NOMO-1 (cell line): ENCODE results near the gene GLP1R.

Source experiments
- DNase-seq, 2 experiments: peaks; one replicate each; lab custom pipeline; 2025; ENCODE audit not compliant: unreplicated experiment in 2 of 2; lab: John Stamatoyannopoulos, UW

The GLP1R gene

GRCh38 chr6:39061588-39061987 is 13.0 kb downstream of the GLP1R start:
- DNase-seq, result no peak

DNA sequence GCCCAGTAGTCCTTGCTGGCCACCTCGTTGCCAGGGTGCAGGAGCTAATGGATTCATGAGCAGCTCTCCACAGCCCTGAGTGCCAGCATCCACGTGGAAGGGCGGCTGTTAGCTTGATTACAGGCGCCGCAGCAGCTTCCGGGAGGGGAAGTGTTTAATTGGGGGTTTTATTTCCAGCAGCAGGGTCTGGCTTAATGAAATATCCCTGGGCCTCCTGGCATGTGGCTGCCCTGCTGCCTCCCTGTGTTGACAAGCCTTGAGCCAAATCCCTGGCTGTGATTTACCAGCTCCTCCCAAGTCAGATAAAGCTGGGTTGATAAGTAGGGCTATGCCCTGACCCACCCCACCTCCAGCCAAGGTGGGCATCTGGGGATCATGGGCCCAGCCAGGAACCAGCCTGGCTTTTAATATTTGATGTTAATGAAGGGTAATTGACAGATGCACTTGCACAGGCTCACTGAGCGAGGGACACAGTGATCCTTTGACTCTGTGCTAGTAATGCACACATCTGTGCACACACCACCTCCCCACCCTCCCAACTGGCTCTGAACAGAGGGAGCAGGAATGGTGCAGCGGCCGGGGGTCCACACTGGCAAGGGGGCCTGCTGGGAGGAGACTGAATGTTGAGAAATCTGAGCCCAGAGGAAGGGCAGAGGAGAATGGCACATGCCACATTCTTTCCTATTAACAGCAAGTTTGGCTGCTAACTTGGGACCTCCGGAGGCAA is 13.6 kb downstream of the GLP1R start:
- DNase-seq, result no peak

DNA sequence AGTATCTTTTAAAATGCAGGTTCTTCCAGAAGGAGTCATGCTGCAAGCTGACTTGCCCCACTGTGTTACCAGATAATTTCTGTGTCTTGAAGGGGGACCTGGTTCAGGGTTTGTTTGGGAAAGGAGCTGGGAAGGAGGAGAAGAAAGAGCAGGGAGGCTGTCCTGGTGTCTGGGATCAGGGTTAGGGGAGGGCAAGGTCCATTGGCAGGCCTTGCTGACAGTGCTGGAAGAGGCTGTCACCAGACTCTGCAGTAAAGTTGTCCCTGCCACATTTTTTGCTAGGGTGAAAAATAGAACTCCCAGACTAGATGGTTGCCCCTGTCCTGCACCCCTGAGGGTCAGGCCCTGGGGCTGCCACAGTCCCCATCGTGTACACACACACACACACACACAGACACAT is 14.9 kb downstream of the GLP1R start:
- DNase-seq, result no peak

GRCh38 chr6:39065561-39065960 is 17.0 kb downstream of the GLP1R start:
- DNase-seq, result no peak

GRCh38 chr6:39068391-39068790 is 19.8 kb downstream of the GLP1R start:
- DNase-seq, result no peak

DNA sequence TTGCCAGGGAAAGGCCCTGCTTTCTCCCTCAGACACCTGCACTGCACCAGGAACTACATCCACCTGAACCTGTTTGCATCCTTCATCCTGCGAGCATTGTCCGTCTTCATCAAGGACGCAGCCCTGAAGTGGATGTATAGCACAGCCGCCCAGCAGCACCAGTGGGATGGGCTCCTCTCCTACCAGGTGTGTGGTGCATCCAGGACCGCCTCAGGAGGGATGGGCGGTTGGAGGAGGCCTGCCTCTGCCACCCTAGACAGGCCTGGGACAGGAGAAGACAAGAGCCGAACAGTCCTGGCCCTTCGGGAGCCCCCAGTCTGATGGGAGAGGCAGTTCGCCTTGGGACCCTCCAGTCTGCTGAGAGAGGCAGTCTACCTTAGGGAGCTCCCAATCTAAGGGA is 24.2 kb downstream of the GLP1R start:
- DNase-seq, result no peak

DNA sequence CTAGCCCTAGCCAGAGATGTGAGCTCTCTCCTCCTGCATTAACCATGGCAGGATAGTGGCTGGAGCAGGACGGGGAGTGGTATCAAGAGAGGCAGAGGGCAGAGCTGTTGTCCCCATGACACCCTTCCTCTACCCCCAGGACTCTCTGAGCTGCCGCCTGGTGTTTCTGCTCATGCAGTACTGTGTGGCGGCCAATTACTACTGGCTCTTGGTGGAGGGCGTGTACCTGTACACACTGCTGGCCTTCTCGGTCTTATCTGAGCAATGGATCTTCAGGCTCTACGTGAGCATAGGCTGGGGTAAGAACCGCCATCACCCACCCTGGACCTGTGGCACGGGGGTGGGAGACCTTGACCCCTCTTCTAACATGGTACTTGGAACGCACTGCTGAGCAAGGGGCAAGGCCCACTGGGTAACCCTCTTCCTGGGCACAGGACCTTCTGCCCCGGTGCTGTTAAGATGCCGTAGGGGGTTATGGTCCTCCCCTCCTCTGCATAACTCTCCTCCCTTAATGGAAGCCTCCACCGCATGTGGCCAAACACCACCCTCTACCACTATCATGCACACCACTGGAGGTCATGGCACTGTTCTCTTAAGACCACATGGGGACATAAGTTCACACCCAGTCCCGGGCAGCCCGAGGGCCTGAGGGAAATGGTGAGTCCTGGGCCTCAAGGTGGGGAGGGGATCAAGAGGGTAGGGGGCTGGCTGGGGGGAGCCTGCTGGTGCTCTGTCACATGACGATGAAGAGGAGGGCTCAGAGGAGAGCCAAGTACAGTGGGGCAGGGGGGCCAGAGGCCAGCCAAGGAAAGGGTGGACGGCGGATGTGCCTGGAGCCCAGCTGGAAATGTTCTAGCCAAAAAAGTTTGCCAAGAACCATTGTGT is 25.1 kb downstream of the GLP1R start:
- no peak for DNase-seq

- DNase-seq, result no peak
These were observed 25.9 kb downstream of the GLP1R start for GRCh38 chr6:39074486-39074885.

DNA sequence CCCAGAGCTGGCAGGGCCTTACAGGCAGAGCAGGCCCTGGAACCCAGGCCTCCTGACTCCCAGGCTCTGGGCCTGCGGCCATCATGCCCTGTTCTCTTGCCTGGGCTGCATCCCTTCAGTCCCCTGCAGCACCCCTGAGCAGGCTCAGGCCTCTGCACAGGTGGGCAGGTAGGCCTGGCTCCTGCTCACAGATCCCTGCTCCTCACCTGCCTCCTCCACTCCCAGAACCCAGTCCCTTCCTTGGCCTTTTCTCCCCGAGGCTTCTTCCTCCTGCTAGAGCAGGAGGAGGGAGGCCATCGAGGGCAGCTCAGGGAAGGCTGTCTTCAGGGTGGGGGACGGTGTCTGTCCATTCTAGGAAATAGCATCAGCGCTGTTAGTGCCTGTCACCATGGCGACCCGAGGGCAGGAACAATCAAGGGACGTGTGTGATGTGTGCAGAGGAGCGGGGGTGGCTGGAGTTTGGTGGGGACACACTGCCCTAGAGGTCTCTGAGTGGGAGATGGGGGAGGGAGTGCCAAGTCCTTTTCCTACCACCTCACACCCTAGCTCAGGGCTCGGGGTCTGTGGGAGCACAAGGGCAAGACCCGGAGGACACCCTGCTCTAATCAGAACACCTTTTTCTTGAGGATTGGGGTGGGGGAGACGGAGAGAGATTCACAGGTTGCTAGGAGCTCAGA is 26.6 kb downstream of the GLP1R start:
- no peak for DNase-seq

DNA sequence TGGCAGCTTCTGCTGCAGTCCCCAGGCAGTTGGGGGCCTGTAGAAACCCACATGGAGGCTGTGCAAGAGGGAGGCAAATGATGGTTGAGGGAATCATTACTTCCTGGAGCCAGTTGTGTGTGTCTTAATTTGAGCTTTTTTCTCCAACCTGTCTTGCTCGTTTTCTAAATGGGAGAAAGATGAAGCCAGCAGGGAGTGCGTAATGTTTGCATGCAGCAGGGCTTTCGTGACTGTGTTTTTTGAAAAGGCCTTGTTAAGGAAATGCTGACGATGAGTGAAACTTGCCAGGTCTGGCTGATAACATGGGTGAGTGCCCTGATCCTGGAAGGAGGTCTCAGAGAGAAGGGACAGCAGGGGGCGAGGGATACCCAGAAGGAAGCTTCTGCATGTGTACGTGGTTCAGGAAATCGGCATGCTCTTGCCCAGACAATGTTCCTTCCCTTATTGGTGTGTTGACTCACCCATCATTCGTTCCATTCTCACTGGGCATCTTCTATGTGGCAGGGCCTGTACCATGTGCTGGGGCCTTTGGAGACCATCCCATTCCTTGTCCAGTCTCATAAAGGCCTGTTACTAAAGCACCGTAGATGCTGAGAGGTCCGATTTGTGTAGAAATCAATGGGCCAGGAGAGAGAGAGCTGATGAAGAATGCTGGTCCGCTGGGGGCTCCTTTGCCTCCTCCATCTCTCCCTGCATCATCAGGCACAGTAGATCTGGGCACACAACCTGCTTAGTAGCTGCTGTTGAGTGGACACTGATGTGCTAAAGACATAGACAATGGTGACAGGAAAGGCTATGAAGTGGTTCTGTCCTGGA is 27.4 kb downstream of the GLP1R start:
- DNase-seq, result no peak

DNA sequence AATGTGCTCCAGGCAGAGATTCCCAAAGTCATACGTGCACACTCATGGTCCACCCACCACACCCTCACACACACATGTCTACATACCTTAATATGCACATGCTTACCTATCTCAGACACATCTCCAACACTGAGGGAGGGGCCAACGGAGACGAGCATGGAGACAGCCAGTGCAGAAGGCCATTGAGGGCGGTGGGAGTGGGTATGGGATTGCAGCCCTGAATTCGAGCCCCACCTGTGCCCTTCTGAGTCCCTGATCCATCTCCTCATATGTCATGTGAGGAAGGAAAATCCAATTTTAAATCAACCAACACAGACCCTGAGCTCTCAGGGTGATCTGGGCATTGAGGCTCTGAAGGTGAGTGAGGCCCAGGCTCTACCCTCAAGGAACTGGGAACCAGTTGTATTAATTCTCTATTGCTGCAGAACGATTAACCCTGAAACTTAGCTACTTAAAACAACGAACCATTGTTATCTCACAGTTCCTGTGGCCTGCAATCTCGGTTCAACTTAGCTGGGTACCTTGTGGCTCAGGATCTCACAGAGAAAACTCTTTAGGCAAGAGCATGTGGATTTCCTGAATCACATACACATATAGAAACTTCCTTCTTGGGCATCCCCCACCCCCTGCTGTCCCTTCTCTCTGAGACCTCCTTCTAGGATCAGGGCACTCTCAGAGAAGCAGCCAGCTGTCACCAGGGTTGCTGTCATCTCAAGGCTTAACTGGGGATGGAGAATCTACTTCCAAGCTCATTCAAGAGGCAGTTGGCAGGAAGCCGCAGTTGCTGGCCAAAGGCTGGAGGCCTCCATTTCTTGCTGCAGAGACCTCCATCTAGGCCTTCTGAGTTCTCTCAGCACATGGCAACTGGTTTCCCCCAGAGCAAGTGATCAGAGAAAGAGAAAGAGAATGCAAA is 28.3 kb downstream of the GLP1R start:
- no peak for DNase-seq

DNA sequence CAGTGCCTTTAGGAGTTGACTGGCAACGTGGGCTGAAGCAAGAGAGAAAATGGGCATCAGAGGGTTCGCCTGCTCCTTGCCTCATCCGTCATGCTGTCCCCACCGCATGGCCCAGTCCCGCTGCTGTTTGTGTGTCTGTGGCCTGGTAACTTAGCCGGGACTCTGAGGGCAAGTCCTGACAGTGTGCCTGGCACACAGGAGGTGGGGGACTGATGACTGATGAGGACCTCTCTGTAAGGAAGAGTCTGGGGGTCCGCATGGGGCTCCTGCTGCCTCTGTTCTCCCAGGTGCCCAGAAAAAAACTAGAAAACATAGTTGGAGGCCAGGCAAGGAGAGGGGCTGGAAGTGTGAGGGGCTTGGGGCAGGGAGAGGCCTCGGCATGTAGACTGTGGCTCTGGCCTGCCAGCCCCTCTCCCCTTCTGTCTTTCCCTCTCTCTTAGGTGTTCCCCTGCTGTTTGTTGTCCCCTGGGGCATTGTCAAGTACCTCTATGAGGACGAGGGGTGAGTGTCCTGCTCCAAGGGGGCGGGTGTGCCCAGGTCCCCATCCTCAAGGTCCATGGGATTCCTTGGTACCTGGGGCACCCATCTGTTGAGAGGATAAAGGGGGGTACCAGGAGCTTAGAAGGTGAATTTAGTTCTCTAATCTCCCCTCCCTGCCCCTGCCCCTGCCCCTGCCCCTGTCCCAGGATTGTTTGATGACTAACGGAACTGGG is 29.5 kb downstream of the GLP1R start:
- DNase-seq, result no peak

DNA sequence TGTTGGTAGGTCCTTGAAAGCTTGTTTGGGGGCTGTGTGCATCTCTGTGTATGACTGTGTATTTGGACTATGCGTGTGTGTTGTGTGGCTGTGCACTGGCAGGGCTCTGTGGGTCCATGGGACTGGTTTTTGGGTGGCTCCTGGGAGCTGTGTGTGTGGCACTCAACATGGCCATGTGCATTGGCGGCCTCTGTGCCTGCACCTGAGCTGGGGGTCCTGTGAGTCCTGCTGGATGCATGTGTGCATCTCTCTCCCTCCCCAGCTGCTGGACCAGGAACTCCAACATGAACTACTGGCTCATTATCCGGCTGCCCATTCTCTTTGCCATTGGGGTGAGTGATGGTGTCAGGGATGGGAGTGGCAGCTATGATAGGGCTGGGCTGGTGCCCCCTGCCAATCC is 30.1 kb downstream of the GLP1R start:
- DNase-seq, result no peak

DNA sequence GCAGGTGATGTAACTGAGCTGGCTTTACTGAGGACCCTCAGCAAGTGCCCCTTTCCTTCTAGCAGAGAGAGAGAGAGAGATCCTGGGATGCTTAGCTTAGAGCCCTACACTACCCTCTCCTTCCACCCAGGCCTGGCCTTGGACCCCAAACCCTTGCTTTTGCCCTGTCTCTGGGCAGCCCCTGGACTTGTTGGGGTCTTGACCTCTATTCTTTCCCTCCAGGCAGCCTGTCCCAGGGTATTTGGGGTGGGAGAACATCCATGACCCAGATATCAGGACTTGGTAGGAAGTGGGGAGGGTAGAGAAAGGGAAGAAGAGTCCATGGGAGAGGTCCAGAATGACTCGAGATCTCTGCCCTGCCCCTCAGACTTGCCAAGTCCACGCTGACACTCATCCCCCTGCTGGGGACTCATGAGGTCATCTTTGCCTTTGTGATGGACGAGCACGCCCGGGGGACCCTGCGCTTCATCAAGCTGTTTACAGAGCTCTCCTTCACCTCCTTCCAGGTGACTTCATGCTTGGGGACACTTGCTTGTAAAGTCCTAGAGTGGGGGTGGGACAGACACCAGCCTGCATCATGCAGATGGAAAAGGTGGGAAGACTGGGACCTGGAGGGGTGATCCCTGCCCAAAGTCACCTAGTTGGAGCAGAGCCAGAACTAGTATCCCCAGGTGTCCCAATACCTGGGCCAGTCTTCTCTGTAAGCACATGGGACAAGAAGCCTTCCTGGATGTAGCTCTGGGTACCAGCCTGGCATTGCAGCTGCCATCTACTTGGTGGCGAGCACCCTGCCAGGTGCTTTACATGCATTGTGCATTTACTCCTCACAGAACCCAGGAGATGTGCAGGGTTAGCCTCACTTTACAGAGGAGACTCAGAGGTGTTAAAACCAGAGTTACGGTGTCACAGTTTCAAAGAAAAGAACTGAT is 30.9 kb downstream of the GLP1R start:
- DNase-seq, result no peak

DNA sequence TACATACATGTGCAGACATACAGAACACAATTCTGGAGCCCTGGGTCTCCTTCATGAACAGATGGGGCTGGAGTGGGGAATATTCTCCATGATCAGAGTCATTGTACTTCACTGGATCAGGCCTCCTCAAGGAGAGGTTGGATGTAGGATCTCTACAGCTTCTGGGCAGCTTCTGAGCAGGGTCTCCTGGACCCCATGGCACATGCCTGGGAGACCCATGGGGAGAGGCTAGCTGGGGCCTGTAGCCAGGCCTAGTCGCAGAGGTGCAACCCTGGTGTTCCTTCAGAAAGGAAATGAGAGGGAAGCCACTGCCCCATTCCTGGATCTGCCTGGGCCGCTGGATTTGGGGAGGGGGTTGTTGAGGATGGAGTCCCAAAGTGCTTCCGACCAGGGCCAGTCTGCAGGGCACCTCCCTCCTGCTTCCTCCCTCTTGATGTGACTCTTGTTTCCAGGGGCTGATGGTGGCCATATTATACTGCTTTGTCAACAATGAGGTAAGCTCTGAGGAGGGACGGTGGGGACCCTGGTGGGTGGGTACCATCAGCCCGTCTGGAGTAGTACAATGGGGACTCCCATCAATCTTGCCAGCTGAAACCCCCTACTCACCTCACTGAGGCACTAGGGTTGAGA is 31.8 kb downstream of the GLP1R start:
- DNase-seq, result no peak

DNA sequence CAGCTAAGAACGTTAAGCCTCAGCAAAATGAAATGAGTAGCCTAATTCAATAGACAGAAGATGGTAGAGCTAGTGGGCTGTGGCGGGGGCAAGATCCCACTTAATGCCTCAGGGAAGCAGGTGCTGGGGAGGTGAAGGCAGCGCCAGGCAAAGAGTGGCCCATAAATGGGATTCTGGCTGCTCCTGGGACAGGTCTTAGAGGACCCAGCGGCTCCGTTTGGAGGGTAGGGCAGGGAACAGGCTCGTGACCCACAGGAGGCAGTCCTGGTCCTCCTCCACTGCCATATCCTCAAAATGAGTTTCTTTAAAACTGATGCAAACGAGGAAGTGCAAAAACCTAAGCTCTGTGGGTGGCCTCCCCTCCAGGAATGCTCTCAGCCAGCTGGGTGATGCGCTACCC is 33.7 kb downstream of the GLP1R start:
- DNase-seq, result no peak

- no peak for DNase-seq
These were observed 34.7 kb downstream of the GLP1R start for GRCh38 chr6:39083231-39083634.

DNA sequence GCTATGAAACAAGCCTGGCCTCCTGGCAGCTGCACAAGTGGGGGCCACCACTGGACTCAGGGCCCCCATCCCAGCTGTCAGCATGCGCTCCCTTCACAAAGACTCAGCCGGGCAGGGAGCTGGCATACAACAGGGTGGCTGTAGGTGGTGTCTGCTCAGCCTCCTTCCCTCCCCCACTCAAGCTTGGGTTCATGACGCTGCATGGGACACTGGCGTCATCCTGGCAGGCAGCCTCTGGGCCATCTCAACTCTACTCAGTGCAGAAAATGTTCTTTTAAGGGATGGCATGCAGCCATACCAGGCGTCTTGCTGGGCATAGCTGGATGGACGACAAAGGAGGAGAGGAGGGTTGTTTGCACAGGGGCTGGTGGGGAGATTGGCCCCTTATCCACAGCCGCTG is 35.9 kb downstream of the GLP1R start:
- no peak for DNase-seq
